GM19099 (cell line): ENCODE measurements around the gene EPHB1.

Experiments used
- POLR2A ChIP-seq: IDR thresholded peaks from 3 replicates; pipeline ENCODE4 v1.6.1; 2011; ENCODE audit warnings: low read depth; ENCODE audit not compliant: insufficient read length; ENCODE audit errors: extremely low read depth

The EPHB1 gene

DNA sequence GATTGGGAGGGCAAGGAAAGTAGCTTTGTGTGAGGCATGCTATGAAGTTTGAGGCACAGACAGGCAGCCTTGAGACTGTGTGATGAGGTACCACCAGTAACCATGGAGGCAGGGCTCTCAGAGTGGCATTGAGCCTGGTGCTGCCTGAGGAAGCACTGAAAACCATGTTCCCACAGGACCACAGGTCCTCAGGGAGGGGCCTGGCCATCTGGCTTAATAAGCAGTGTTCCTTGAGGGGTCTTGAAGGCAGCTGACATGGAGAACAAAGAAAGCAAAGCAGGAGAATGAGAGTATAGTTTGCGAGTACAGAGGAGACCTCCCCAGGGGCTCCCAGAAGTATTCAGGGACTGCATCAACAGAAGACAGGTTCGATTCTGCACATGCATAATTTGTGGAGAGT is 346.6 kb downstream of the EPHB1 start:
- no peak for TF ChIP-seq POLR2A

DNA sequence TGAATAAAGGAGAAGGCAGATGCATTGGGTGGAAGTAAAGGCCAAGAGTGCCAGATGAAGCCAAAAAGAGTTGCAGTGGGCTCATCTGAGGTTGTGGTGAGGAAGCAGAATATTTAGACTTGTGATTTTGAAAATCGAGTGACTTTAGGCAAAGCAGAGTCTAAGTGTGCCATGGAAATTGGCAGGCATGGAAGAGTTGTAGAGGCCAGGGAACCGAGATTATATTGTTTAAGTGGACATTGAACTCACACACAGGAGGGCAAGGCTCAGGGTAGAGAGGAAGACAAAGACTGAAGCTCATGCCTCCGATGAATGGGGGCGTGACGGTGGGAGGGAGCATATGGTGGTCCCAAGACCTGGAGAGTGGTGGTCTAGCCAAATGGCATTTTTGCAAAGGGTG is 347.5 kb downstream of the EPHB1 start:
- no peak for TF ChIP-seq POLR2A

DNA sequence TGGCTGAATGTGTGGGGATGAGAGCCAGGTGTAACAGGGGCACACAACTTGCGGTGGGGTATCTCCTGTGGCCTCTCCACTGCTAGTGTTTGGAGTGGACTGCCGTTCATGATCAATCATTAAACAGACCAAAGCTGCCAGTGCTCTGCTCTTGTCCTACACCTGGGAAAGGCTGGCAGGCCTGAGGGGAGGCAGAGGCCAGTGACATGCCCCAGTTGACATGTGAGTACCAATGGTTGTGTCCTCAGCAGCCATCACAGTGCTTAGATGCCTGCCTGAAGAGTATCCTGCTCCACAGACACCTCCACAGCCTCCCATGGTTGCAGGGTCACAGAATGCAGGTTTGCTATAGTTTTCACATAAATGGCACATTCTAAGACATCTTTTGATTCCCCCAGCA is 348.4 kb downstream of the EPHB1 start:
- no peak for TF ChIP-seq POLR2A

DNA sequence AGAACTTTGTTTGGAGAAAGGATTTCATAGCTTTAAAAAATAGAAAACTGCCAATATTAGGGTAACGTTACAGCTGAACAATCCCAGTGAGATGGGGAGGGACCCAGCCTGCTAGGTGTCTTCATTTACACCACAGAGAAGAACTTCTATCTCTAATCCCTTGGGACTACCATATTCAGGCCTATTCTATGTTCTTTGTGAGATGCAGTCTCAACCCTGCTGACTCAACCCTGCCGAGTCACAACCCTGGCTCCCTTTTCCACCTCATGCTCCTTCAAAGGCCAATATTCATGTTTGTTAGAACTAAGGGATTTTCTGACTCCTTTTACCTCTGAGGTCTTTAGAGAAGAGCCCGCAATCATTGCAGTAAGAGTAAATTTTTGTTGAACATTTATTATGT is 350.5 kb downstream of the EPHB1 start:
- no peak for TF ChIP-seq POLR2A

DNA sequence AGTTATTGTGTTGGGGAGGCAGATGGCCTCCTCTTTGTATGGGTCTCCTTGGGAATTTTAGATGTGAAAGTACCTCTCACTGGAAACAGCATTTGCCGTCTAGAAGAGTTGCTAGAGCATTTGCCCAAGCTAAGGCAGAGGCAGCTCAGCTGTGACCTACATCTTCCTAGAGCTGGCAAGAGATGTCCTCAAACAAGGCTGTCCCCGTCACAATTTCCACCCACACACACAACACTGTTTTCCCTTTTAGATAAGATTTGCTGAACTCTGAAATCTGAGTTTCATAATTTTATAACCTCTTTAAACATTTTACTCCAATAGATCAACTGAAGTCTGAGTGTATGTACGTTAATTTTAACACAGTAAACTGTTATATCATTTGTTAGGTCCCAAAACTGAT is 352.6 kb downstream of the EPHB1 start:
- no peak for TF ChIP-seq POLR2A

- no peak for TF ChIP-seq POLR2A
Measured at GRCh38 chr3:135148398-135149020, 353.4 kb downstream of the EPHB1 start.

DNA sequence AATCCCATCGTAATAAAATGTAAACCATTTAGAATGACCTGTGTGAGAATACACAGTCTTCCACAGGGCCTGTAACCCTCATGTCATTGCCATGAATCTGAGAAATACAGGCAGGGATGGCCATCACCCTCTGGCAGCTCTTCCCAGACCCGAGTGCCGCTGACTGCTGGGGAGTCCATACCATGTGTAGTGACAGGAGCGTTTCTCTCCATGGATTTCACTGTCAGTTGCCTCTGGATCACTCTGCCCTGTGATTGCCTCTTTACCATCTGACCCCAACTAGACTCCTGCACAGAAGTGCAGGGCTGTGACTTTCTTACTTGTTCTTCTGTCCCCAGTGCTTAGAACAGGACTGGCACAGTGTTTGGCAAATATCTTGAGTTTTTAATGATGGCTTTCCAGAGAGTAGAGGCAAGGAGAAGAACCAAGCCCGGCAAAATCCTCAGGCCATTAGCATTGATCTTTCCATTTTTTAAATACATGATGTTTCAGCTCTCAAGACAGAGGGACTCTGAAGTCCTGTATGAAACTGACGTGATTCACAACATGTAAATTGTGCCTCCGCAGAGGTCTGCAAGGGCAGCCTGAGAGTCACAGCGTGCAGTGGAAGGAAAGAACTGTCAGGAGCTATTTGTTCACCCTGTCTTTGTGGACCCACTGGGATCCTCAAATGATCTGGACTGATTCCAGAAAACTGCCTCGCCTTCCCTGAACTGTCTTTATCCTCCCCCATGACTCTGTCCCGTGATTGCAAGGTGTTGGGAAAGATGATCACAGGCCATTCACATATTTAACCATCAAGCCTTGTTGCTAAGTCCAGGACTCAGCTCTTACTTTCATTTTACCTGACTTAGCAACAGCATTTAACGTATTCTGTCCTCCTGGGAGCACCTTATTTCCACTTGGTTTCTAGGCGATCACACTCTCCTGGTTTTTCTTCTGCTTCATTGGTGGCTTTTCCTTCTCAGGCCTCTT is 354.9 kb downstream of the EPHB1 start:
- no peak for TF ChIP-seq POLR2A

GRCh38 chr3:135154186-135154585 is 359.1 kb downstream of the EPHB1 start:
- TF ChIP-seq POLR2A = no peak

DNA sequence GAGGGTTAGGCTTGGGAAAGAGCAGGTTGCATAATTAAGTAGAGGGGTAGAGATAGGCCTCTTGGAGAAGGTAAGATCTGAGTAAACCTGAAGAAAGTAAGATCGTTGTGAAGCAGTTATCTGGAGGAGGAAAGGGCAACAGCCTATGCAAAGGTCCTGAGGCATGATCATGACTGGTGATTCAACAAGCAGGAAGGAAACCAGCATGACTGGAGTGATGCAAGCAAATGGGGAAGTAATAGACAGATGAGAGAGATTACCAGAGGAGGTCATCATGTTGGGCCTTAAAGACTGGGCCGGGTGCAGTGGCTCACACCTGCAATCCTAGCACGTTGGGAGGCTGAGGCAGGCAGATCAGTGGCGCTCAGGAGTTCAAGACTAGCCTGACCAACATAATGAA is 360.2 kb downstream of the EPHB1 start:
- no peak for TF ChIP-seq POLR2A

GRCh38 chr3:135155791-135156190 is 360.7 kb downstream of the EPHB1 start:
- TF ChIP-seq POLR2A = no peak

DNA sequence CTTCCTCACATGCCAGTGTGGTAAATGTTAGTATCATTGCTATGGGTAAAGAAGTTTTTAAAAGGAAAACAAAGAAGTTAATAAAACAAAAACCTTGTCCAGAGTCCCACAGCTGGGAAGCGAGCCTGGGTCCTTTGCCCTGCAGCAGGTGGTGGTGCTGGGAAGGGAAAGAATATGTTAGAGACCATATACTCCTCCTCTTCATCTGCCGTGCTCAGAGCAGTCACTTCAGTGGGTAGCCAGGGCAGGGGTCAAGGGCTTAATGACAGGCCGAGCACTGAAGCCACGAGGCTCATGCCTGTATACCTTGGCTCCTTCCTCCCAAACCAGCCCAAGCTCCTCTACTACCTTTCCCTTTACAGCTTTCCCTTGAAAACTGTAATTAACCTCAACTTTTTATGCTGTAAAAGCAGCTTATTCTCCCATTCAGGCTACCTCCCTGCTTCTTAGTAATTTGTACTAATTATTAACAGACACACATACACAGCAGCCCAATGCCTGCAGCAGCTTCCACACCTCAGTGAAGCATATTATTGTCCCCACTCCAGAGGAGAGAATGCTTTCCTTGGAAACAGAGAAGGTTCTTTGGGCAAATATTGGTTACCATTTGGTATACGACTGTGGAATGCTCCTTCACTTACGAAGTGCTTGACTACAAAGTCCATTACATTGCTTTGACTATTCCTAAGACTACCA is 362.1 kb downstream of the EPHB1 start:
- TF ChIP-seq POLR2A = no peak

DNA sequence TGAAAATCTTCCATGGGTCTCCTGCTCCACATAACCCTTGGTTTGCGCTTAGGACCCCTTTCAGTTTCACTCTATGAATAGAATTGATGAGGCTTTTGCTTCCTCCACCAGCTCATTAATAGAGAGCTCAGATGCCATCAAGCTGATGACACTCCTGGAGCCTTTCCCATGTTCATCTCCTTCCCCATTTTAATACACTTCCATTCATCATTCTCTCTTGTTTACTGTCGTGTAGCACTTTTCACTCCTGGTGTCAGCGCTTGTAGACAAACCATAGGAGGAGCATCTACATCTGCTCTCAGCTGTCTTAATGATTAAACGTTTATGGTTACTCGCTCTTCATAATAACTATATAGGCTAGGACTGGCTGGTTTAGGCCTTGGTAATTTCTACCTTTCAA is 363.5 kb downstream of the EPHB1 start:
- TF ChIP-seq POLR2A = no peak

GRCh38 chr3:135159681-135160247 is 364.7 kb downstream of the EPHB1 start:
- no peak for TF ChIP-seq POLR2A

DNA sequence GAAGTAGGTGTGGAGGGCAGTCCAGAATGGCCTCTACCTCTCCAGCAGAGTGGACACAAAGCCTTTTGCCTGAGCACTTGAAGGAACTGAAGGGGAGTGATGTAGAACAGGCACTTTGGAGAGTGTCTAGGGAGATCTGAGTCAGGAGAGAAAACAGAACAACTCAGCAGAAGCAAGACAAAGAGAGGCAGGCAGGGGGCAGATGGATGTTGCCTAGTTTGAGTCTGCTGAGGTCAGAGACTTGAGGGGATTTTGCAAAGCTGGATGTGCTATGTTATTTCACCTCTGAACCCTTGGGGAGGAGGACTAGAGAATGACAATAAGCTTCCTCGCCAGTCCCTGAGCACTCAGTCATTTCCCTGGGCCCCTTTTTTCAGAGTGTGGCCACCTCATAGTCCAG is 366.4 kb downstream of the EPHB1 start:
- TF ChIP-seq POLR2A = no peak

GRCh38 chr3:135163701-135164100 is 368.6 kb downstream of the EPHB1 start:
- no peak for TF ChIP-seq POLR2A

DNA sequence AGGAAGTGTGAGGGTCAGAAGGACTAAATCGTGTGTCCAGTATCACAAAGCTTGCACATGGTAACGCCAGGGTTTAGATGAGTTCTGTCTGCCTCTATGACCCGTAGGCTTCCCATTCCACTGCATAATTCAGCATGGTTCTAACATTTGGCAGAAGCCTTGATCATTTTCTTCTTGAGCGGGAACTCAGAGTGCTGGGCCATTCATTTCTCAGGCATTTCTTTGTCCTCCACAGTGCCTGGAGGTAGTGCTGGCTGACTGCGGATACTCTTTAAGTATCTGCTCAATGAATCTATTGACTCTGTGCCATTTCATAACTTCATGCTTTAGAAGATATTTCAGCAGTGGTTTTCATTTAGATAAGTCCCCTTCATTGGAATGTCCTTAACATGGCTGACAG is 370.2 kb downstream of the EPHB1 start:
- no peak for TF ChIP-seq POLR2A

DNA sequence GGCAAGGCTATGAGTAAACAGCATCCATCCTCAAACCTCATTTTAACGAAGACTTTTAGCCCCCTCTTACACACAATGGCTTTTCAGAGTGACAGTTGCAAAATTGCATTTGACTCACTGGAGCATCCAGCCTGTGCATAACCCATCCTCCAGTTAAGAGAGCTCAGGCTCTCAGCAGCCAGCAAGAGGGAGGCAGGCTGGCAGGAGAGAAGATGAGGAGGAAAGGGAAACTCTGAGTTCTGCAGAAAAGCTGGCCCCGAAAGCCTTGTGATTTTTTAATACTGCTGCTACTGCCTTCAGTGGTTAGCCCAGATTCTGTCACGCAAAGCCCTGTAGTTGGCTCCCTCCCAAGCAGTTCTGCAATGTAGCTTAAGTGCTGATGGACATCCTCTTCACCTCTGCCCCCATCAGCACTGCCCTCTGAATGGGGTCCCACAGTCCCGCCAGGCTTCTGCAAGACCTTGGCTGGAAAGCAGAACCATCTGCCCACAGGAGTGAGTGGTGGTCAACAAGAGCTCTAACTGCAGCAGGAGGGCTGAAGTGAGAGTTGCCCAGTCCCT is 371.3 kb downstream of the EPHB1 start:
- no peak for TF ChIP-seq POLR2A
